GM19238 (cell line): ENCODE results near the gene KIF23.
A peak's percentile ranks its signal among the peaks of the same experiment; 100 is the strongest.

Source experiments
- DNase-seq: peaks from one replicate; pipeline ENCODE4 v3.0.0; 2011; ENCODE audit warnings: low spot score; ENCODE audit not compliant: insufficient read length

KIF23 gene

DNA sequence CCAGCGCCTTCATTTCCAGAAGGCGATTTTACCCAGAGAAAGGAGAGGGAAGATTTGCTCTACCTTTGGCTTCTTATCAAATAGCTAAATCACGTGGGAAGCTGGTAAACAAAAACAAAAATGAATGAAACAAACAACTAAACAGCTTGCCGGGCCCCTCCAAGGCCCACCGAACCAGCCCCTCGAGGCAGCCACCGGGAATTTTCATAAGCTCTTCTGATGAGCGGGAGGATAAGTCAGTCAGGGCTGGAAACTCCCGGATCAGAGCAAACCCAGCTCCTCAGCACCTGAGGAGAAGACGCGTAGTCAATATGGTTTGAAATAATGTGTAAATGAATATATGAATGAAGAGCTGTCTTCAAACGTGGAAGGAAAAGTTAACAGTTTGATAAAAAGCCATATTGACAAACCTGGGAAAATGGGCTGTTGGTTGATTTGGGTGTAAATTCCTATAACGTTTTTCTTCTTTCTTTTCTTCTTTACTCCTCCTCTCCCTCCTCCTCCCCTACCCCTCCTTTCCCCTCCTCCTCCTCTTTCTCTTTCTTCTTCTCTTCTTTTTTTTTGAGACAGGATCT, 49.1 kb downstream of the KIF23 start:
- DNase-seq: no peak

- DNase-seq: no peak
These were observed 51.1 kb downstream of the KIF23 start for GRCh38 chr15:69465253-69465652.

- no peak for DNase-seq
These were observed 52.6 kb downstream of the KIF23 start for GRCh38 chr15:69466733-69467132.

- DNase-seq: no peak
These were observed 53.5 kb downstream of the KIF23 start for GRCh38 chr15:69467636-69468035.

DNA sequence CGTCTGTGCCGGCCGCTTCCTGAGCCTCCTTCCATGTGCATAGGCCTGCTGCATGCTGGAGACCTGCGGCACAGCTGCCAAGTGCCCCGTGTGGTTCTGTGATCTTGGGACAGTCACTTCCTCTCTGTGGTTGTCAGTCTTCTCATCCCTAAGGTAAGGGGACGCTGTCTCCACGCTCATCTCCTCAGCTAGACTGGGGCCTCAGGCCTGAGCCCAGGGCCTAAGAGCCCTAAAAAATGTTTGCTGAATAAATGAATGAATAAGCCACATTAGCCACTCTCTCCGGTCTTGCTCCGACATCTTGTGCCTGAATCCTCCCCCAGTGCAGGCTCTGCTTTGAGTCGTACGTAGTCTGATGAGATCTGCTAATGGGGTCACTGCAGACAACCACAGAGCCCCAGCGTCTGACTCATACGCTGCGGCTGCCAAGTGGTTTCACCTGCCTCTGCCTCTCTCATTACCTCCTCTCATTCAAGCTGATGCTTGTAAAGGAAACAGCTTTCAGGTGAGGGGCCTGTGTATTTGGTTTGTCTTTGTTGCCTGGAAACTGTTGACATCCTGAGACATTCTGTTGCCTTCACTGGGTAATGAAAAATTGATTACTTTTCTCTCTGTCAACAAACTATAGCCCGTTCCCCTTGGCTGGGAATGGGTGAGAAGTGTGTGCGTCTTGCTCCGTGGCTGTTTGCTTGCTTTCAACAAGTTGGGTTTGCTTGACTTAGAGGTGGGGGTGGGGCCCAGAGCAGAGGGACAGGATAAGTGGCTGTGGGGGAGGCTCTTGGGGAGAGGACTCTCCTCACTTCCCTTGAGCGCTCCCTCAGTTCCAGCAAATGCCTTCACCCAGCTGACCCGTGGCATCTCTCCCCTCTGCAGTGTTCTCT, 54.3 kb downstream of the KIF23 start:
- no peak for DNase-seq

DNA sequence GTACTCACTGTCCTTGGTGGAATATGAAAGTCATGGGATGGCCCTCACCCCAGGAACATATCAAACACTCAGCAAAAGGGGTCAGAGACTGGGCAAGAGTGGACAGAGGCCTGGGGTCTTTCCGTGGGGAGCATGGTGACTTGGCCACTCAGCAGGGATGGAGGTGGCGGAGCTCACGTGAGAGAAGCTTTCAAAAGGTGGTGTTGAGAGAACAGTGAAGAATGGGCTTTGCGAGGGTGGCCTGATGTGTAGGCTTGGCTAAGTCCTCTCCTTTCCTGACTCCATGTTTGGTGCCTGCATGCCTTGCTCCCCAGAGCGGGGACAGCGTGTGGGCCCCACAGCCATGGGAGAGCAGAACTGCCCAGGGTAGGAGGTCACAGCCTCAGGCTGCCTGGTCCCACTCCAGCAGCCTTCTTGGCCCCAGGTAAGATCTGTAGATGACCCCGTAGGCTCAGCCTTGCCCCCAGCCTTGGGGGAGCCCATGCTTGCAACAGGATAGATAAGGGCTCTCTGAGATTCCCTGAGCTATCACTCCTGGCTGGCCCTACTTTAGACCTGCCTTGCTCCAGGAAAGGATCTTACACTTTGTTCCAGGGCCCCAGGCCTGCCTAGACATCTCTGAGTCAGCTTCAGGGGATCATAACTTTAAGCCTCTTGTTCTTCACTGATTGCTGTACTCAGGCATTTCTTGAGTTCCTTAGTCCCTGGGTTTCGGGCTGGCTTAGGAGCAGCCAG, 55.5 kb downstream of the KIF23 start:
- DNase-seq: no peak

DNA sequence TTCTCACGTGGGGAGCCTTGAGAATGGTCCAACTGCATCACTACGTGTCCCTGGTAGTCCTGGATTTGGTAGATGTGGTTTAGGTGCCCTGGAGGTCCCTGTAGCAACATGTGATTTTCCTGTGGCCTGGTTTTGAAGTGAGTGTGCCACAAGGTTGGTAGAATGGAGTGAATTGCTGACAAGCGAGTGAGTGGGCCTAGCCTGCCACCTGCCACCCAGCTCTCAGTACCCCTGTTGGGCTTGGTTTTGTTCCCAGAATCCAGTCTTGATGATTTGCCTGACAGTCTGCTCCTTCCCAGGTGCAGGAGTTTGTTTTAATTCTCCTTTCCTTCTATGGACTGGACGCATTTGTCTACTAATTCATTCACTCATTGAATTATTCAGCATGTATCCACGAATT, 57.9 kb downstream of the KIF23 start:
- no peak for DNase-seq

DNA sequence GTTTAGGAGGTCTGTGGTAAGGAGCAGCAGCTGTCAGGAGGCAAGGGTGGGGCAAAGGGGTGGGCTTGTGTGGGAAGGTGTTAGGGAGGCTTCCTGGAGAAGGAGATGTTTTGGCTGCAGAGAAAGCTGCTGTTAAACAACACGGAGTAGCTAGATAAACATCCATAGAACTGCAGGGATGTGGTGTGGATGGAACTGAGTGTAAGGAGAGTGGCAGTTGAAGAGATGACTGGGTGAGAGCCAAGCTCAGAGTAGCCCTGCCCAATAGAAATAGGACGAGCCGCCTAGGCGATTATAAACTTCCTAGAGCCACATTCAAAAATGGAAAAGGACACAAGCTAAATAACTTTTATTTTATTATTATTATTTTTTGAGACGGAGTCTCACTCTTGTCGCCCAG, 58.4 kb downstream of the KIF23 start:
- no peak for DNase-seq

GRCh38 chr15:69474291-69474690, 60.1 kb downstream of the KIF23 start:
- DNase-seq: no peak

DNA sequence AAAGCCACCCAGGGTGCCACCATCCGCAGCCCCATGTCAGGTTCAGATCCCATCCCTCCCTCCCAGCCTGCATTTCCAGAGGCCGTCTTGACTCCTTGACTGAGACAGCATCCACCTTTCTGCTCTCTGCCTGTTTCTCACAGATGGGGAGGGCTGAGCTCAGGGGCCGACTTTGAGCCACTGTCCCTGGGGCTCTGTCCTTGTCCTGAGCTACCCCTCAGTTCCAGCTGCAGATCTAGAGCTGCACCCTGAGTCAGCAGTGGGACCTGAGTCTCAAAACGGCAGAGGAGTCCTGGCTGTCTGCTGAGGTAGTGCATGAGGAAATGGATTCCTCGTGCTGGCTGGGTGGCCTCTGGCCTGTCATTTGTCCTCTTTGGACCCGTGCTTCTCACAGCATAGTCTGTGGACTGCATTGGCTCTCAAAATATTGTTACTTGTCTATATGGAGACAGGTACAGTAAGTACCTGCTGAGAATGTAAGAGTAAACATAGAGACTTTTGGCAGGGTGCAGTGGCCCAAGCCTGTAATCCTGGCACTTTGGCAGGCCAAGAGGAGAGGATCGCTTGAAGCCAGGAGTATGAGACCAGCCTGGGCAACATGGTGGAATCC, 60.8 kb downstream of the KIF23 start:
- no peak for DNase-seq

DNA sequence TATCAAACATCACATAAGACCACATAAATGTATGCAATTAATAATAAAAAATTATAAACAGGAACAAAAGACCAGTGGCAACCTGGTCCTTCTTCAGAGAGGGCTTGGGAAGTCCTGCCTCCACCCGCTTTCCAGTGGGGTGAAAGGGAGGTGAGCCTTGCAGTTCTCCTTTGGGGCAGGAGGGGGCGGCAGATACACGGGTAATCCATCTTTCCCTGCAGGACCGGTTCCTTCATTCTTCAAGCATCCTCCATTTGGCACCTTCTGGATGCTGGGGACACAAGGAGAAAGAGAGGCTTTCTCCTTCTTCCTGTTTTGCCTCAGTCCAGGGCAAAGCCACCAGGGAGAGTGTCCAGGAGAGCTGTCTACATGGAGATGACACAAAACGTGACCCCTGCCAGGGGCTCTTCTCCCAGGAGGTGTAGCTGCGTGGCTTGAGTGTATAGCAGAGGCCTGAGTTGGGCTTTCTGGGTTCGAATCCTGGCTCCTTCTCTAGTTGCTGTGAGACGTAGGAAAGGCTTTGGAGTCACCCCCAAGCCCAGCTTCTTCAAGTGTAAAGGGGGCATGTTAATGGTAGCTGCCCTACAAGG, 61.7 kb downstream of the KIF23 start:
- DNase-seq: peak; percentile 48

DNA sequence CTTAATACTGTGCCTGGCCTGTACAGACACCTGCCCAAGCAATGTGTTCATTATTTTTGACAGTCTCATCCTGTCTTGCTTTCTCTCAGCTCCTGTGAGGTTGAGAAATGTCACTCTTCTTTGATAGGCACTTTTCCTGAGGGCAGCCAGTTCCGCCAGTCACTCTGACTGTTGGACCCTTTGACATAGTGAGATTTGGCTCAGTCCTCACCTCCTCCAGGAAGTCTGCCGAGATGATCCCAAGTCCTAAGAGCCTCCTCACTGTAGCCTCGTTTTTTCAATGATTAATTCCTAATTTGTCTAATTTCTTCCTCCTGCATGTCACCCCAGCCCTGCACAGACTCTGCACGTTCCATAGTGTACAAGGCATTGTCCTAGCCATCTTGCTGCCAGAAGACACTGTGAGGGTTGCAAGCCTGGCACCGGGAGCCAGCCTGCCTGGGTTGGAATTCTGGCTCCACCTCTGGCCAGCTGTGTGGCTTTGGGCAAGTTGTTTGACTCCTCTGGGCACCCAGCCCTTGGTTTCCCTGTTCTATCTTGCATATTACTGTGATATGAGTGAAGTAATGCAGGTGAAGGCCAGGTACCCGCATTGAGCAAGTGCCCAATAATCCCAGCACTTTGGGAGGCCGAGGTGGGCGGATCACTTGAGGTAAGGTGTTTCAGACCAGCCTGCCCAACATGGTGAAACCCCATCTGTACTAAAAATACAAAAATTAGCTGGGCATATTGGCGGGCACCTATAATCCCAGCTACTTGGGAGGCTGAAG, 62.7 kb downstream of the KIF23 start:
- no peak for DNase-seq

GRCh38 chr15:69478259-69478781, 64.2 kb downstream of the KIF23 start:
- peak; percentile 49 for DNase-seq

DNA sequence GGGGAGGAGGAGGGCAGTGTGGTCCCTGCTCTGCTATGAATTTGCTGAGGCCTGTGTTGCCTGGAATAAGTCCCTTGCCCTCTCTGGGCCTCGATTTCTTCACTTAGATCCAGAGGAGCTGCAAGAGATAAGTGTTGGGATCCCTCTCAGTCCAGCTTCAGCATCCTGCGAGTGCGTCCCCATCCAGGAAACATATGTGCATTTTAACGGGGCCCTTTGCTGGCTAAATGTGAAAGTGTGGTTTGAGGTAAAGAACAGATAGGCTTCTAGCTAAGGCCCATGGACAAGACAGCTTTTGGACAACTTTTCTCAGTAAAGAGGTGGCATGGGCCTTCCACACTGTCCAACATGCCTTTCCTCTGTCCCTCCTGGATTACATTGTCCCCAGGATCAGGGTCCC, 64.9 kb downstream of the KIF23 start:
- no peak for DNase-seq

- DNase-seq: no peak
These were observed 65.8 kb downstream of the KIF23 start for GRCh38 chr15:69479971-69480370.

DNA sequence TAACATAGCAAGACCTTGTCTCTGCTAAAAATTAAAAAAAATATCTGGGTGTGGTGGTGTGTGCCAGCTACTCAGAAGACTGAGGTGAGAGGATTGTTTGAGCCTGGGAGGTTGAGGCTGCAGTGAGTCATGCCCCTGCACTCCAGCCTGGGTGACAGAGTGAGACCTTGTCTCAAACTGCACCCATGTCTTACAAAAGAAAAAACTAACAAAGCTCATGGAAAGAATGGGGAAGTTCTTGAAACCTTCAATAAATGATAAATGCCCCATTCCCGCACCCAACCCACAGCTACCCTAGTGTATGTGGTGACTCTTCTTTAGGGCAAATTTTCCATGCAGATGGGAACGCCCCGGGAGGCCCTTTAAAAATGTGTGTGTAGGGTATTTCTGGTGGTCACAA, 66.8 kb downstream of the KIF23 start:
- DNase-seq: no peak

GRCh38 chr15:69482686-69483256, 68.6 kb downstream of the KIF23 start:
- no peak for DNase-seq

- DNase-seq: no peak
These were observed 70.7 kb downstream of the KIF23 start for GRCh38 chr15:69484837-69485236.

- DNase-seq: no peak
These were observed 72.4 kb downstream of the KIF23 start for GRCh38 chr15:69486481-69487110.

GRCh38 chr15:69489073-69489571, 75.0 kb downstream of the KIF23 start:
- no peak for DNase-seq
